GF-D8 (cell line): ENCODE data around the gene RNASE1.

ENCODE experiments used
- DNase-seq: peaks from one replicate; lab custom pipeline; 2025; lab: John Stamatoyannopoulos, UW

Gene RNASE1

GRCh38 chr14:20807304-20808161 is 4.9 kb upstream of the RNASE1 start:
- DNase-seq: no peak

DNA sequence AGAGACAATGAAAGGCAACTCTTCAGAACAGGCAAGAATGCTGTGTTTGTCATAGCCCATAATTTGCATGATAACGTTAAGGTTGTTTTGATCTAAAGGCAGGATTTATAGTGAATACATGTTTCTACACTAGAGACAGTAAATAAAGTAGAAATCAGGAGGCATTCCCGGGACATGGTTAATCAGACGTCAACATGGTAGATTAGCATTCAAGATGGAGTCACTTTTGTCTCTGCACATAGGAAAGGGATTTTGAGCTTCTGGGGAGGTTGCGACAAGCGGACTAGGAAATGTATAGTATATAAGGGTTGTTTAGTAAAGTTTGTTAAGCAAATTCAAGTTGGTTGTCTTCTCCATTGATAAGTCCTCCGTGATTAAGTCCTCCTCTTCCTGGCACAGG is 2.8 kb upstream of the RNASE1 start:
- DNase-seq: no peak

- DNase-seq: no peak
These were observed 579 bp upstream of the RNASE1 start for GRCh38 chr14:20803223-20803622.

GRCh38 chr14:20801726-20802125 is 918 bp downstream of the RNASE1 start:
- DNase-seq: no peak

DNA sequence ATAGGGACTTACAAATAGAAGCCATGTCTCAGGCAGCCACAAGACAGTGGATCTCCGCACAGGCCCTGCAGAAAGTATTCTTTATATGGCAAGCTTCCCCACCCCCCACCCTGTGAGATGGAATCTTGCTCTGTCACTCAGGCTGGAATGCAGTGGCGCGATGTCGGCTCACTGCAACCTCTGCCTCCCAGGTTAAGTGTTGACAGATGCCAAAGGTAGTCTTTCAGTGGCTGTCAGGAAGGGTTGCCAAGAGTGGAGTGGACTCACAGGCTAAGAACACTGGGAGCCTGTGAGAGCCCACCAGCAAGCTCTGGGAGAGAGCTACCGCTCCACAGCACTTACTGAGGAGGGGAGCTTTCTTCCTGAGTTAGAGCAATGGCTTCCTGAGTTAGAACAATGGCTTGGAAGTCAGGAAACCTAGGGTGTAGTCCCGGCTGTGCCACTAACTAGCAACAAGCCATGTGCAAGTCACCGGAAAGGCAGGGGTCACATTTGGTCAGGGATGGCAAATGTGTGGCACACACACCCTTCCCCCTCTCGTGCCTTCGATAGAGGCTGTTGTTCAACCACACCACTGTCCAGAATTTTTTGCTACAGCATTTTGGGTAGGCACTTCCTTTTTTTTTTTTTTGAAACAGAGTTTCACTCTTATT is 2.6 kb downstream of the RNASE1 start:
- no peak for DNase-seq

- no peak for DNase-seq
These were observed 3.2 kb downstream of the RNASE1 start for GRCh38 chr14:20799456-20799891.

- DNase-seq: no peak
These were observed 3.7 kb downstream of the RNASE1 start for GRCh38 chr14:20798932-20799331.

- no peak for DNase-seq
These were observed 4.3 kb downstream of the RNASE1 start for GRCh38 chr14:20798318-20798717.

GRCh38 chr14:20797164-20797563 is 5.5 kb downstream of the RNASE1 start:
- DNase-seq: no peak

GRCh38 chr14:20794644-20795369 is 7.8 kb downstream of the RNASE1 start:
- peak; percentile 90 for DNase-seq

GRCh38 chr14:20792556-20792955 is 10.1 kb downstream of the RNASE1 start:
- DNase-seq: no peak

DNA sequence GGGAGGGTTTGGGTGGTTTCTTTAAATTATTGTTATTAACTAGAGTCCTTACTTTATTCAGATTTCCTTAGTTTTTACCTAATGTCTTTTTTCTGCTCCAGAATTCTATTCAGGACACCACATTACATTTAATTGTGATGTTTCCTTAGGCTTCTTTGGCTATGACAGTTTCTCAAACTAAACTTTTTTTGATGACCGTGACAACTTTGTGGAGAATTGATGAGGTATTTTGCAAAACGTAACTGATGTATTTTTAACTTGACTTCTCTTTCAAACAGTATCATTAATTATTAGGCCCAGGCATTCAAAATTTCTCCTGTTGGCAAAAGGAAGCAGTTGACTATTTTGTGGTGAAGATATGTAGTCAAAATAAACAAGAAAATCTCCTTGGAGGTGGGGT is 11.0 kb downstream of the RNASE1 start:
- no peak for DNase-seq

- no peak for DNase-seq
These were observed 11.5 kb downstream of the RNASE1 start for GRCh38 chr14:20791187-20791586.

- DNase-seq: no peak
These were observed 12.1 kb downstream of the RNASE1 start for GRCh38 chr14:20790464-20791116.

GRCh38 chr14:20789230-20789813 is 13.3 kb downstream of the RNASE1 start:
- no peak for DNase-seq

GRCh38 chr14:20787025-20787424 is 15.6 kb downstream of the RNASE1 start:
- DNase-seq: no peak

DNA sequence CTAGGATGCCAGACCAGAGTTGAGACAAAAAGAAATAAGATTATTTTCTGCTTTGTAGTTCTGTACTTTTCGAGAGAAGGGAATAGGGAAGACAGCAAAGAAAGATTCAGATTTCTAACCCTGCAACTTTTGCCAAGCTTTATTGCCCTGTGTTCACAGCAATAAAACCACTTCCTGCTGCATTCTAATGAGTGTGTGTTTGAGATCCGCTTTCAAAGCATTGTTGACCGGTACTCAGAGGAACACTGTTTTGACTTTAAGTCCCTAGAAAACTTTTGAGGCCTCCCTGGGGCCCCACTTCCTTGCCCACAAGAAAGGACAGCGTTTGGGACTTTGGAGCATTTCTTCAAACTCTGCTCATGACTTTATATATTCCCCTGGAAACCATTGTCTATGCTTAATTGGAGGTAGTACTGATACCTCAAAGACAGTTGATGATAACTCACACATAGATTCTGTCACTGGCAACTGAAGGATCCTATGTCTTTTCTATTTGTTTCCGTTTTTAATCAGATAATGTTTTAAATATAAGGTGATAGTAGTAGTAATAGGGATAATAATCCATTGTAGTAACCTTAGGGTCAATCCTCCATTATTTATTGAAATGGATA is 20.3 kb downstream of the RNASE1 start:
- no peak for DNase-seq

GRCh38 chr14:20781803-20782202 is 20.8 kb downstream of the RNASE1 start:
- DNase-seq: no peak

DNA sequence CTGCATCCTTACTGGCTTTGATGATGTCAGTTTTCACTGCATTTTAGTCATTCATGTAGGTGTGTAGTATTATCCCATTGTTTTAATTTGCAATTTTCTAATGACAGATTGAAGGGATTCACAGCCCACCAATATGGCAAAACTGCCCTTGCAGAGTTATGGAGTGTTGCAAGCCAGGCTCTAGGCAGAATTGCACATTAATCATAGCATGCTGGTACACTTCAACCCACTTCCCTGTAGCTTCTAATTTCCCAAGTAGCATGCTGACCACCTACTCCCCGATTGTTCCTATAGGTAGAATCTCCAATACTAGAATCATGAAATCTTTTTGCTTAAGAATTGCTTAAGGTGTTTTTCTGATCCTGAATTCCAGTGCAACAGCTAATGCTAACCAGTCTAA is 26.7 kb downstream of the RNASE1 start:
- DNase-seq: no peak

- DNase-seq: no peak
These were observed 27.6 kb downstream of the RNASE1 start for GRCh38 chr14:20775043-20775442.

GRCh38 chr14:20774258-20774824 is 28.3 kb downstream of the RNASE1 start:
- no peak for DNase-seq
